K562 (cell line): ENCODE results near the gene GASK1A. TPM values are rescaled to one million over a fixed set of nuclear protein-coding genes. Genes with fewer than 3 reads are reported as not detected.

Experiments
- ATAC-seq: fragments of 200-7000 bp; cut with Tn5 transposase; 3 replicates; pipeline ENCODE4 v1.9.1; 2020; ENCODE audit warnings: moderate library complexity
- BruUV-seq: library from RNA; stranded (reverse); fragments of 400-500 nt; replicated peaks from 2 replicates; lab custom pipeline; 2021; lab: Mats Ljungman, UMichigan
- CTCF ChIA-PET: fragments of 300-600 bp; formaldehyde crosslinking; extraction: SDS; loops from one replicate; lab custom pipeline; 2021; ENCODE audit warnings: low intra/inter-chr PET ratio; lab: Yijun Ruan, JAX
- POLR2A ChIA-PET: fragments of 300-600, 350-650 bp; sonication (Branson Sonifier 250); formaldehyde crosslinking; extraction: SDS; loops from one replicate; lab custom pipeline; 2021; ENCODE audit warnings: antibody characterized with exemption, inconsistent platforms; lab: Yijun Ruan, JAX
- DNase-seq, 4 experiments: peaks; one replicate each; pipeline versions ENCODE4 v3.0.0 to v3.0.0-alpha.2; 2011 to 2018; ENCODE audit warnings: low spot score in 3 of 4, mixed read lengths in 3 of 4; ENCODE audit errors: extremely low read depth in 1 of 4
- FAIRE-seq: peaks from 2 replicates; lab custom pipeline; 2011; peaks lifted over from hg19 to GRCh38; lab: Jason Lieb, UNC
- H2AFZ ChIP-seq: 2 replicates; pipeline ENCODE4 v1.6.0; 2011; ENCODE audit warnings: low read depth, low read length, control low read depth, inconsistent platforms
- H3K27ac ChIP-seq: fragments of 200-600 bp; 3 replicates; pipeline ENCODE4 v1.8.0; 2011; ENCODE audit warnings: low read depth, mild to moderate bottlenecking, control low read depth, inconsistent platforms, low read length, moderate library complexity, mixed read lengths; ENCODE audit errors: extremely low read depth
- H3K27me3 ChIP-seq, 2 experiments: fragments of 300-600 bp in 1 of 2; 2 replicates in 1 of 2; 3 replicates in 1 of 2; pipeline versions ENCODE4 v1.6.0 to v1.8.0; 2011; ENCODE audit warnings: inconsistent platforms in 2 of 2, low read length in 2 of 2, mild to moderate bottlenecking in 1 of 2, mixed read lengths in 1 of 2, moderate library complexity in 1 of 2; ENCODE audit not compliant: control insufficient read depth in 2 of 2, insufficient read depth in 2 of 2
- H3K36me3 ChIP-seq: fragments of 300-600 bp; 3 replicates; pipeline ENCODE4 v1.8.0; 2011; ENCODE audit warnings: mild to moderate bottlenecking, low read length, inconsistent platforms; ENCODE audit not compliant: control insufficient read depth, insufficient read depth
- H3K4me1 ChIP-seq, 2 experiments: fragments of 200-600 bp in 1 of 2; replicated peaks in 1 of 2; 2 replicates in 1 of 2; 3 replicates in 1 of 2; pipeline versions ENCODE4 v1.5.1 to v1.8.0; 2011; ENCODE audit warnings: inconsistent platforms in 2 of 2, low read length in 2 of 2, mild to moderate bottlenecking in 1 of 2, mixed read lengths in 1 of 2, moderate library complexity in 1 of 2; ENCODE audit not compliant: control insufficient read depth in 2 of 2, insufficient read depth in 2 of 2
- H3K4me2 ChIP-seq: 2 replicates; pipeline ENCODE4 v1.6.1; 2011; ENCODE audit warnings: low read length, control low read depth, inconsistent platforms, mixed read lengths; ENCODE audit not compliant: insufficient read depth
- H3K4me3 ChIP-seq: fragments of 200-600 bp; sonication (generic), shearing (Covaris generic); 2 replicates; pipeline ENCODE4 v1.5.1; 2016; ENCODE audit warnings: control low read depth, inconsistent platforms
- H3K79me2 ChIP-seq: fragments of 200-600 bp; 3 replicates; pipeline ENCODE4 v1.8.0; 2011; ENCODE audit warnings: low read length, inconsistent platforms; ENCODE audit not compliant: control insufficient read depth, insufficient read depth
- H3K9ac ChIP-seq, 2 experiments: 2 replicates each; pipeline versions ENCODE4 v1.6.0 to v1.6.1; 2011; ENCODE audit warnings: low read depth in 2 of 2, low read length in 2 of 2, control low read depth in 1 of 2, inconsistent platforms in 1 of 2, mild to moderate bottlenecking in 1 of 2, mixed read lengths in 1 of 2; ENCODE audit not compliant: insufficient read depth in 1 of 2
- H3K9me1 ChIP-seq: one replicate; pipeline ENCODE4 v1.6.0; 2011; ENCODE audit warnings: inconsistent platforms, mild to moderate bottlenecking, low read length, moderate library complexity; ENCODE audit not compliant: control insufficient read depth, insufficient read depth
- H3K9me3 ChIP-seq: replicated peaks from 2 replicates; pipeline ENCODE4 v1.5.1; 2011; ENCODE audit warnings: low read depth, low read length, inconsistent platforms; ENCODE audit not compliant: control insufficient read depth, insufficient read depth
- H4K20me1 ChIP-seq: replicated peaks from 2 replicates; pipeline ENCODE4 v1.6.1; 2011; ENCODE audit warnings: low read length, inconsistent platforms, mixed read lengths; ENCODE audit not compliant: control insufficient read depth, insufficient read depth
- ARID4B ChIP-seq: sonication (generic); formaldehyde crosslinking; IDR thresholded peaks from 2 replicates; pipeline ENCODE4 v1.8.0; 2022; ENCODE audit warnings: mild to moderate bottlenecking, missing genetic modification reagents
- RFX1 ChIP-seq: fragments of 450-650 bp; IDR thresholded peaks from 2 replicates; pipeline ENCODE4 v1.6.1; 2016; ENCODE audit warnings: mild to moderate bottlenecking, moderate library complexity
- WGBS: fragments of 100-300 bp; shearing (Covaris generic); methylation state at CpG from one replicate; pipeline ENCODE4 v1.1.6; 2016; ENCODE audit warnings: low coverage, mixed read lengths; ENCODE audit not compliant: insufficient coverage; ENCODE audit errors: missing lambda C conversion rate; 5-methylcytosine and 5-hydroxymethylcytosine counted together
- in situ Hi-C: fragments of 300-500 bp; cut with MboI; formaldehyde crosslinking; loops from 4 replicates; pipeline ENCODE4 v1.15.0; 2018; ENCODE audit warnings: inconsistent platforms, mixed read lengths
- intact Hi-C: fragments of 100-400 bp; cut with micrococcal nuclease; formaldehyde crosslinking; loops from 2 replicates; pipeline ENCODE4 v1.14.2; 2022
- polyA plus RNA-seq, 8 experiments: library from polyadenylated mRNA; depleted of rRNA in 4 of 8; stranded (reverse) in 5 of 8; unstranded in 3 of 8; fragments of >200 nt; fragmentation: Nextera tagmentation in 2 of 8; fragmentation: Illumina TruSeq in 1 of 8; extraction: Ambion mirVana in 2 of 8; extraction: Trizol in 1 of 8; gene quantifications; 2 replicates each; pipeline versions ENCODE4 v1.2.1 to v1.2.3, GENCODE V29; 2011 to 2014; ENCODE audit warnings: inconsistent platforms in 1 of 8, missing spikeins in 1 of 8
- total RNA-seq, 7 experiments: library from RNA; depleted of rRNA in 6 of 7; stranded (reverse); fragments of >200 nt in 6 of 7; fragmentation: Illumina TruSeq in 2 of 7; extraction: Trizol in 2 of 7; gene quantifications; 2 replicates each; pipeline versions ENCODE4 v1.2.1 to v1.2.3, GENCODE V29; 2011 to 2021; ENCODE audit warnings: low replicate concordance in 1 of 7

GASK1A gene
- total and polyA plus RNA-seq, 9 of the 15 experiments (the other 6 are each of a cell fraction or from before 2014, with no cell fraction given): 0.04 to 0.11 (median 0.05) TPM; not detected in 5

DNA sequence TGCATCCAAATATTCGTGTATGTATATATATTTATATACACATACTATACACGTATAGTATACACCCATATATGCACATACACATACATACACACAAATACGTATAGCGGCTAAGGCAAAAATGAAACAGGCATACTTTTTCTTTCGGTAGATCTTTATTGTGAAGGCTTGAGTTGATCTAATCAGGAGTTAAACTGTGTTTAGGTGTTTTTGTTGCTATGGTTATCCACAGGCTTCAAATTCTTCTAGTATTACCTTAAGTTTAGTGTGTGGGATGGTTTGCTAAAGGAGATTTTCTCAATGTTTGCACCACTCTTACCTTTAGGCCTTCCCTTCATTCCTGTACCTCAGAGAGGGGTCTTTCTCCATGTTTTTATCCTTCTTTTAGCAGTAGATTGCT, 45.0 kb upstream of the GASK1A start:
- CTCF ChIA-PET: no interaction called here
- intact Hi-C loops: no loop called here

More for the DNA sequence above, 45.0 kb upstream of the GASK1A start:
- ATAC-seq (no peak), FAIRE-seq (no peak), DNase-seq (no peak)
- Histone ChIP-seq H3K79me2 (no peaks in the 10 kb centered on the region), H3K4me2 (no peak overlapping the region), H4K20me1 (no peaks in the 10 kb centered on the region), H3K4me1 (peaks cover 0 to 6% of the 10 kb centered on the region in 2 experiments; a peak in 2 of 5 replicates), H2AFZ (no peak overlapping the region), H3K27ac (no peak overlapping the region), H3K36me3 (no peaks in the 10 kb centered on the region), H3K9ac (no peak overlapping the region), H3K9me3 (no peaks in the 10 kb centered on the region), H3K27me3 (peaks cover 6 to 21% of the 10 kb centered on the region in 2 experiments; a peak in 3 of 5 replicates), H3K4me3 (no peak overlapping the region), H3K9me1 (no peaks in the 10 kb centered on the region)
- TF ChIP-seq RFX1 (peak; percentile 20; the same call in 1 of the 2 replicates), ARID4B (CRISPR knock-in tag) (no peak)
- in situ Hi-C loops: no loop called here
- BruUV-seq: no TSS peak
- 11% methylated on average over 5 of the region's 5 CpGs for WGBS
- POLR2A ChIA-PET: interaction anchor here (0.6 kb wide), 2 partner anchors 251 to 371 kb away, joined by 3 read pairs; no protein-coding TSS in a partner anchor
